Measurements from ENCODE around the gene DDT.
"Not testable (repeated sequence)": the region's sequence is repeated elsewhere in the genome, so short reads cannot be mapped to it uniquely, and the experiment has no call there.

The DDT gene

GRCh38 chr22:23974345-23974744, at the start of gene DDT:
DDT (minus strand) TSS chr22:23974441; CDS start chr22:23974414, 27 bp downstream.
- not testable (repeated sequence) for DNase-seq

DNA sequence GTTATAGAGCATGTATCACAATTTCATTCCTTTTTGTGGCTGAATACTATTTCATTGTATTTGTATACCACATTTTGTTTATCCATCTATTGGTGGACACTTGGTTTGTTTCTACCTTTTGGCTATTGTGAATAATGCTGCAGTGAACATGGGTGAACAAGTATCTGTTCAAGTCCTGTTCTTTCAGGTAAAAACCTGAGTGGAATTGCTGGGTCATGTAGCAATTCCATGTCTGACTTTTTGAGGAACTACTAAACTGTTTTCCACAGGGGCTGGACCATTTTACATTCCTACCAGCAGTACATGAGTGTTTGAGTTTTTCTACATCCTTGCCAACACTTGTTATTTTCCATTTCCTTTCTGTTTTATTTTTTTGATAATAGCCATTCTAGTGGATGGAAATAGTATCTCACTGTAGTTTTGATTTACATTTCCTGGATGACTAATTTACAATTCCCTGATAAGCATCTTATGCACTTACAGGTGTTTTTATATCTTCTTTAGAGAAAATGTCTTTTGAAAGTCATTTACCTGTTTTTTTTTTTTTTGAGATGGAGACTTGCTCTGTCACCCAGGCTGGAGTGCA, 49.1 kb upstream of the DDT start:
- DNase-seq = no peak

DNA sequence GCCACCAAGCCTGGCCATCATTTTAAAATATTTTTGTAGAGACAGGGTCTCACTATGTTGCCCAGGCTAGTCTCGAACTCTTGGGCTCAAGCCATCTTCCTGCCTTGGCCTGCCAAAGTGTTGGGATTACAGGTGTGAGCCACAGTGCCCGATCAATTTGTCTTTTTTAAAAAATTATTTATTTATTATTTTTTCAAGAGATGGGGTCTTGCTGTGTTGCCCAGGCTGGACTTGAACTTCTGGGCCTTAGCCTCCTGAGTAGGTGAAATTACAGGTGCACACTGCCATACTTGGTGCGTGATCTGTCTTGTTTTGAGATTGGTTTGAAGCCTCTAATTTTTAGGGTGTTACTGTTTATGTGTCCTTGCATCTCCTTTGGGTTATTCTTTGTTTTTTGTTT, 47.1 kb upstream of the DDT start:
- DNase-seq = no peak

DNA sequence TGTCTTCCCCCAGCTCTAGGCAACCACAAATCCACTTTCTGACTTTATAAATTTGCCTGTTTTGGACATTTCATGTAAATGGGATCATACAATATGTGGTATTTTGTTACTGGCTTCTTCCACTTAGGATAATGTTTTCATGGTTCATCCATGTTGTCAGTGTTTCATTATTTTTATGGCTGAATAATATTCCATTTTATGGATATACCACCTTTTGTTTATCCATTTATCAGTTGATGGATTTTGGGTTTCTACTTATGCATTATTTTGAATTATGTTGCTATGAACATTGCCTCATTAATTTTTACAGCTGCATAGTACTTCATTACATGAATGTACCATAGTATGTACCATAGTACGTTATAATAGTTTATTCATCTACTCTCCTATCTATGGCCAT, 41.9 kb upstream of the DDT start:
- DNase-seq = no peak

- DNase-seq = no peak
Observed at GRCh38 chr22:24011735-24012068, 37.5 kb upstream of the DDT start.

DNA sequence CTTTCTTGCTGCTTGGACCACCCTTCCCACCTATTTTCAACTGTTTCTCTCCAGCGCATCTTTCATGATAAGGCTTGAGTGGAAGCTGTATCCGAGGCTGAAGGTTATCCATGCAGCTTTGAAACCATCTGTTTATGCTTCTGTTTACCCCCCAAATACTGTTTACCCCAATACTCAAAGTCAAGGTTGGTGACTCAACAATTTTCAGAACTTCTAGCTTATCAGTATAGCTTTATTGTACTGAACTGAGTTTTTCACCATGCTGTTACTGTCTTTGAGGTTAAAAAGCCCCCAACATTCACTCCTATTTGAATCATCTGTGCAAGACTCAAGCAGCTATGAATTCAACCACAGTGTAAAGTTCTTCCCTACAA, 35.8 kb upstream of the DDT start:
- no peak for DNase-seq

DNA sequence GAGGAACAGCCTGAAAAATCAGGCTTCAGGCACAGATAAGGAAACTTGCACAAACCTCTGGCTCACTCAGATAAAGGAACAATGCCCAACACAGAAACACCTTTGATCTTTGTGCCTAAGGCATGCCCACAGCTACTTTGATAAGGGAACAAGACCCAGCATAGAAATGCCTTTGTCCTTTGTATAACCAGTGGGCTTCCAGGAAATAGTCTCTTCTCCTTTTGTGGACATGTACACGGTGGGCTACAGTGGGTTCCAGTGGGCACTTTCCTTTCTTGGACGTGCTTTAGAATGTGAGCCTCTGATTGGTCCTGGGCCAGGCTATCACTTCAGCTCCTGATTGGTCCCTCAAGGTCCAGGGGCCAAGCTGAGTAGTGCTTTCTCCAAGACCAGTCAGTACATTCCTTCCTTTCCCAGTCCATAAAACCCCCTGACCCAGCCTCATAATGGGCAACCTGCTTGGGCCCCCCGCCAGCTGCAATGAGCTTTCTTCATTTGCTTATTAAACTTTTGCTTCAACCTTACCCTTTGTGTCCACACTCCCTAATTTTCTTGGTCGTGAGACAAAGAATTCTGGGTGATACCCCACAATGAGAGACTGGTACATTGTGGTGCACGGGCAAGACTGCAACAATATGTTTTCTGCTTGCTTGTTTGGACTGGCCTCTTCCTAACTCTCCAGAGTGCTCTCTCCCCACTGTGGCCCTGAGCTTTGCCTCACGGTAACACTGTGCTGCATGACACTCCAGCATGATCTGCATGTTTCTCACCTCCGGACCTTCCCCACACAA, 35.2 kb upstream of the DDT start:
- DNase-seq = no peak

GRCh38 chr22:24008381-24009226, 34.4 kb upstream of the DDT start:
- no peak for DNase-seq

DNA sequence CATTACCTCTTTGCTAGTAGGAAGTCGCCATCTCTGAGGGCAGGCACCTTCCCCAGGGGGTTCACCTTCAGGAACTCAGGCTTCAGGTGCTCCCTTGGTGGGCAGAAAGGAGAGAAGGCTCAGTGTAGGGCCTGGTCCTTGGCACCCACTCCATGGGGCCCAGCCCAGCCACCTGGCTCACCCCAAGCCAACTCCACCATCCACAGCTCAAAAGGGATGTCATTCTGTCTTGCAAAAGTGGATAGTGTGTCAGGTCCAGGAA, 33.7 kb upstream of the DDT start:
- DNase-seq = no peak

GRCh38 chr22:24007253-24008021, 33.2 kb upstream of the DDT start:
- DNase-seq = no peak

DNA sequence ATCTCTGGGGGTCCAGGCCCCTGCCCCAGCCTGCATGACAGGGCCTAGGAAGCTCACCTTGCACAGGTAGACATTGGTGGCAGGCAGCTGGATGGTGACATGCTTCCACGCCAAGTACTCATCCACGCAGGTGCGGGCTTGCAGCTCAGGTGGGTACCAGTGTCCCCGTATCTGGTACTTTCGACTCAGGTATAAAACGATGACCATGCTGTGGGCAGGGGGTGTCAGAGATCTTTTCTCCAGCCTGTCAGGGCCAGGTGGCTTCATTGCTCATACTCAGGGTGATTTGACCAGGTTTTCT, 32.6 kb upstream of the DDT start:
- no peak for DNase-seq

DNA sequence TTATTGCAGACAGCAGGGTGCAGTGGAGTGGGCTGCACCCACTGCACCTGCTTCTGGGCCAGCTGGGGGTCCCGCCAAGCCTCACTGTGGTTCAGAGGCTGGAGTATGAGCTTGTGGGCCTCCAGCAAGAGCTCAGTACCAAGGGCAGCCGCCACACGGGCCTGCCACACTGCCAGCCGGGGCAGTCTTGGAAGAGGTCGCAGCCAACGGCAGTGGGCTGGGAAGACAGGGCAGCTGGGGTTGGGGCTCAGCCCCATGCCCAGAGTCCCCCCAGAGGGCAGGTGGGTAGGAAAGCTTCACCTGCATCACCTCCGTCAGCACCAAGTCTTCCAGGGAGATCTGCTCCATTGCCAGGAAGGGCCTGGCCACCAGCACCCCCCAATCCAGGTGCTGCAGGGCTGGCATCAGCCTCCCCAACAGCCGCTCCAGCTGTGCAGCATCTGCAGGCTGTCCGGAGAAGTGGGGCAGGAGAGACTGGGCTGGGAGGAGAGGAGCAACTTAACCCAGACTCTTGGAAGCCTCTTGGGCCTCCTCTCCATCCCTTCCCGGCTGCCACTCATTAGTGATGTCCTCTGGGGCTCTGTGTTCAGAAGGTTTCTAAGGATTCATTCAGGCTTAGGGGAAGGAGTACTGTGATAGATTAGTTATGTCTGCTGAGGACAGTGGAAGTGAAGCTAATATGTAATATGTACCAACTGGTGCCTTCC, 32.1 kb upstream of the DDT start:
- DNase-seq = no peak

- no peak for DNase-seq
Observed at GRCh38 chr22:24005201-24005600, 31.0 kb upstream of the DDT start, which contains the start of gene GSTT4. GSTT4 (minus strand) TSS chr22:24005453; CDS start chr22:24005356, 97 bp downstream.

DNA sequence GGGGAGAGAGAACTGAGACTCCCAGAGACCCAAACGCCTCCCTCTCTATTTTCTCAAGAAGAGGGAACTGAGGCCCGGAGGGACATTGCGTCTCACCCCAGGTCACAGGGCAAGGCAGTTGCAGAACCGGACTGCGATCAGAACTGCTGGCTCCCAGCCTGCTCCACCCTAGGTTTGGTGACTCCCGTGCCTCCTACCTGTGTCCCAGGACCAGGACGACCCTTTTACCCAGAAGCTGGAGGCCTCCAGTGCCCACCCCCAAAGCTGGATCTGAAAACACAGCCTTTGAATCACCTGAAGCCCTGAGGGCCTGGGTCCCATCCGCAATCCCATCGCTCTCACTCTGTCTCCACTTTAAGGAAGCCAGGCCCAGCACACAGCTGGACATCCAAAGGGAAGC, 29.6 kb upstream of the DDT start:
- no peak for DNase-seq

DNA sequence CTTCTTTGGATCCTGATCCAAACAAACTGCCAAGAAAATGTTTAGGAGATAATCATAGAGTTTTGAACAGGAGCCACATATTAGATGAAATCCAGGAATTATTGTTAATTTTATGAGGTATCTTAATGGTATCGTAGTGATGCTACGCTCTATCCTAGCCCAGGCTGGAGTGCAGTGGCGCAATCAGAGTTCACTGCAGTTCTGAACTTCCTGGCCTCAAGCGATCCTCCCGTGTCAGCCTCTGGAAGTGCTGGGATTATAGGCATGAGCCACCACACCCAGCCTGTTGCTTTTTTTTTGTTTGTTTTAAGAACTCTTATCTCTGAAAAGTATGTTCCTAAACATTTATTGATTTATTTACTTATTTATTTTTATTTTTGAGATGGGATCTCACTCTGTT, 28.6 kb upstream of the DDT start:
- no peak for DNase-seq

- DNase-seq = no peak
Observed at GRCh38 chr22:24002272-24002671, 28.0 kb upstream of the DDT start.

DNA sequence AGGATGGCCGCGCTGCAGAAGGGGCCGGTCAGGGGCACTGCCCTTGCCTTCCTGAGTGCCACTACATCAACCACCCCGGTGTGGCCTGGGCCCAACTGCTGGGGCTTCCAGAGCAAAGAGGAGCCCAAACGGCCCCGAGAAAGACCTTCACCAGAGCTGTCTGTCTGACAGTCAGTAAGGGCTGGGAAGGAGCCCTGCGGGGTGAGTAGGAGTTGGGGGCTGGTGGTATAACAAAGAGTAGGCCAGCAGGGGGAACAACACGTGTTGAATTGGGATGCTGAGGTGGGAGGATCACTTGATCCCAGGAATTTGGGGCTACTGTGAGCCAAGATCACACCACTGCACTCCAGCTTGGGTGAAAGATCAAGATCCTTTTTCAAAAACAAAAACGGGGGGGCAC, 27.1 kb upstream of the DDT start:
- DNase-seq = no peak

- not testable (repeated sequence) for DNase-seq
Observed at GRCh38 chr22:23999779-24000178, 25.5 kb upstream of the DDT start.

DNA sequence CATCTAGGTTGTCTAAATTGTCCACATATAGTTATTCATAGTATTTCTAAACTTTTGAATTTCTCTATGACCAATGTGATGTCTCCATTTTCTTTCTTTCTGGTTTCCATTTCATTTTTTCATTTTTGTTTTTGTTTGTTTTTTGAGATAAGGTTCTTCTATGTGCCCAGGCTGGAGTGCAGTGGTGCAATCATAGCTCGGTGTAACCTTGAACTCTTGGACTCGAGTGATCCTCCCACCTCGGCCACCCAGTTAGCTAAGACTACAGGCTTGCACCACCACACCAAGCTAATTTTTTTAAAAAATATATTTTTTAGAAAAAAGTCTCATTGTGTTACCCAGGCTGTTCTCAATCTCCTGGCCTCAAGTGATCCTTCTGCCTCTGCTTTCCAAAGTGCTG, 22.9 kb upstream of the DDT start:
- DNase-seq = no peak

DNA sequence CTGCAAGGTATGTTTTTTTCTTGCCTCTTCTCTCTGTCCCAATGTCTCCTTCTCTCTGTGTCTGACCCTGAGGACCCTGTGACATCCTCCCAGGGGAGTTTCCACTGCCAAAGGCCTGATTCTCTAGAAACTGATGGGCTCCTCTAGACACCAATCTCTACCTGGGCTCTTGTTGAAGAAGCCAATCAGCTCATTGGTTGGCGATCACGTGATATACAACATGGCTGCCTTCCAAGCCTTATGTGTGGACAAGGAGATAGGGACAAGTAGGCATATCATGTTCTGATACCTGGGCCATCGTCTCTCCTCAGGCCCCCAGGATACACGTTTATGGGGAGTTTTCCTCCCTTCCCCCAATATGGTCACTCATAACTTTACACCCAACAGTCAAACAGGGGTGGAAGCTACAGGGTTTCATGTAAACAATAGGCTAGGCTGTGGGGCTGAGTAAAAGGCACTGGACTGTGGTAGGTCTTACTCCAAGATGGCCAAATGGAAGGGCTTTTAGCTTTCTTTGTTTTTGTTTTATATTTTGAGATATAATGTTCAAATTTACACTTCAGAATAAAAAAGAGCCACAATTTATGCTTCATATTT, 19.4 kb upstream of the DDT start:
- DNase-seq = not testable (repeated sequence)

DNA sequence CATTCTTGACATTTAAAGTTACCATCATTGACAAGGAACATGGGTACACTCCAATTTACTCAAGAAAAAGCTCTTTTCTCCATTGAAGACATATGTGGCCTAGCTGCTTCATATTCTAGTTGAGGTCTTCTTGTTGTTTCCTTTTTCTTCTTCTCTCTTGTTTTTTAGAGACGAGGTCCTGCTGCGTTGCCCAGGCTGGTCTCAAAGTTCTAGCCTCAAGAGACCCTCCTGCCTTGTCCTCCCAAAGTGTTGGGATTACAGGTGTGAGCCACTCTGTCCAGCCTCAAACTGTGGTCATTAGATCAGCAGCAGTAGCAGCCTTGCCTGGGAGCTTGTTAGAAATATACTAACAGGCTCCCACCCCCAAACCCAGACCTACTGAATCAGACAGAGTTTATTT, 18.8 kb upstream of the DDT start:
- not testable (repeated sequence) for DNase-seq

- DNase-seq = not testable (repeated sequence)
Observed at GRCh38 chr22:23989583-23990244, 15.5 kb upstream of the DDT start.

All from CD4-positive, alpha-beta T cell treated with Interleukin-12 subunit alpha and Interleukin-12 subunit beta, for 1 hour (primary cell).